ENCODE measurements around the gene ANKEF1.
A peak's percentile ranks its signal among the peaks of the same experiment; 100 is the strongest.

Gene ANKEF1

DNA sequence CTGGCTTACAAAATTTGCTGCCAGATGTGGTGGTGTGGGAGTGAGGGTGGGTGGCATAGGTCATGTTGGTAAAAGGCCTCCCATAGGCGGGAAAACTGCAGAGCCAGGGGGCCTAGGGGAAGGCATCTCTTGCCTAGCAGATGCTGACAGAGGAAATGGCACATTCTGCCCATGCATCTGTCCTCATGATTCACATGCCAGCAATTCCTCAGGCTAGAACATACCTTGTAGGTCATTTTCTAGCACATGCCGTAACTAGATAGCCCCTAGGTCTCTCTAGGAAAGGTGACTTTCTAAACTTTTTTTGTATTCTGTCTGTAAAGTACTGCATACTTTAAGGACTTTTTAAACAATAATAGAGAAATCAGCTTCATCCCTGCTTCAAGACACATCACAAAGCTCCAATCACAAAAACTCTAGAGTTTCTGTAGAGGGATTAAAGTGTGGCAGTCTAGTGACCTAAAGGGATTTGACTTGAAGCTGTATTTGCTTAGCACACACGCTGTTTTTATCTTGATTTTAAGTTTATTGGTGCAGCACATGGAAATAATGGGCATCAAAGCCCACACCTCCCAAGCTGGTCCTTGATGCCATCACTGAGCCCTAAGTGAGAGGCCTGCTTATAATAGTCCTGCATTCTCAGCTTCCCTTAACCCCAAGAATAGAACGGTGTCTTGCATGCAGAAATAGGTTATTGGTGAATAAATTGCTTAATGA is 55.2 kb downstream of the ANKEF1 start:
- DNase-seq (ENCODE audit: low spot score) = no peak

DNA sequence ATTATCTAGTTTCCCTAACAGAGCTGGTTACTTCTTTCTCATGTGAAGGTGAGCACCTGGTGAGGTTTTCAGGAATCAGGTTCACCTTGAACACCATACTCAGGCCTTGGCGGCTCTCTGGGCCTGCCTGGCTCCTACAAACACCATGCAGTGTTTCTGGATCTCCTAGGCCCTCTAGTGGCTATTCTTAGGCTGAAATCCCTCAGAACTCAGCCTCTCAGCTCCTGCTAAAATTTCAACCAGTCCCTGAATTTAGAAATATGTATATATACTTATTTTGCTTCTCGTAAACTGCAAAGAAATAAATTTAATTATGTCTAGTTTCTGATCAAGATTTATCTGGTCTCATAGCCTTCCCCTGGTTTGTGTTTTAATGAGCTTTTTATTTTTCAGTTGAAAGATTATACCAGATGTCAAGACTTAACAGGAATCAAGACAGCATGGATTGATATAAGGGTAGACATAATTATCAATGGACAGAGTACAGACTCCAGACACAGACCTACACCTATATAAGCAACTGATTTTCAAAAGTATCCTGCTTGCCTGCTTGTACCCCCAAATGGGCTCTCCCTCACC is 55.9 kb downstream of the ANKEF1 start:
- peak; percentile 17 for DNase-seq (ENCODE audit: low spot score)

DNA sequence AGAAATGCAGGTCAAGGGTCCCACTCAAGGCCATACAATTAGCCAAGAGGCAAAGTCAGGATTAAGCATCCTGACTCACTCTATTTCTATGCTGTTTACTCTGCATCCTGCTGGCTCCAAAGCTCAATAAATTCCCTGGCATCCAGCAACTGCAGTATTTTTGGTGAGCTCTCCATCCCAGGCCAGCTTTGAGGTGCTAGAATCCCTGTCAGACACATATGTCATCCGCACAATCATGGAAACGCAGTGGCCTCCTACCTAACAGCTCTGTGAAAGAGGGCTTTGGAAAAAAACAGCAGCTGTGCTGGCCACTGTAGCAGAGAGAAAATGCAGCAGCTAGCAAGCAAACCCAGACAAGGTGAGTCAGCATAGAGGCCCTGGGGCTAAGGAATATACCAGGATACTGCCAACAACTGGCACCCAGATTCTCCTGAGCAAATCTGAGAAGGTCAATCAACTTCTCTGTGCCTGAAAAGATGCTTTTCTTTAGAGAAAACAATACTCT is 58.4 kb downstream of the ANKEF1 start:
- no peak for DNase-seq (ENCODE audit: low spot score)

- DNase-seq (ENCODE audit: low spot score) = no peak
Measured at GRCh38 chr20:10094566-10095173, 59.9 kb downstream of the ANKEF1 start.

DNA sequence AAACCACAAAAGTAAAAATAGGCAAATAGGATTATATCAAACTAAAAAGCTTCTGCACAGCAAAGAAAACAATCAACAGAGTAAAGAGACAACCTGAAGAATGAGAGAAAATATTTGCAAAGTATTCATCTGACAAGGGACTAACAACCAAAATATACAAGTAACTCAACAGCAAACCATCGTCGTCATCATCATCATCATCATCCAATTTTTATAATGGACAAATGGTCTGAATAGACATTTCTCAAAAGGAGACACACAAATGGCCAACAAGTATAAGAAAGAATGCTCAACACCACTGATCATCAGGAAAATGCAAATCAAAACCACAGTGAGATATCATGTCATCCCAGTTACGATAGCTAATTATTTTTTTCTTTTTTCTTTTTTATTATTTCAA is 62.0 kb downstream of the ANKEF1 start:
- DNase-seq (ENCODE audit: low spot score) = no peak

GRCh38 chr20:10105046-10105445 is 70.3 kb downstream of the ANKEF1 start:
- no peak for DNase-seq (ENCODE audit: low spot score)
